HEK293 (cell line): ENCODE data around the gene TMX2.
A peak's percentile ranks its signal among the peaks of the same experiment; 100 is the strongest.

Source experiments
- BCL11A ChIP-seq: fragments of 450-650 bp; formaldehyde crosslinking; IDR thresholded peaks from 2 replicates; pipeline ENCODE4 v1.5.1; 2016; ENCODE audit warnings: low read depth, missing biosample characterization, missing genetic modification characterization
- BCL11B ChIP-seq: fragments of 450-650 bp; formaldehyde crosslinking; IDR thresholded peaks from 2 replicates; pipeline ENCODE4 v1.5.1; 2016; ENCODE audit warnings: low read depth, missing biosample characterization, missing genetic modification characterization
- EGR2 ChIP-seq: fragments of 450-650 bp; formaldehyde crosslinking; IDR thresholded peaks from 2 replicates; pipeline ENCODE4 v1.5.1; 2016; ENCODE audit warnings: low read depth, missing biosample characterization, missing genetic modification characterization
- KLF16 ChIP-seq: fragments of 450-650 bp; formaldehyde crosslinking; IDR thresholded peaks from 2 replicates; pipeline ENCODE4 v1.5.1; 2017; ENCODE audit warnings: missing biosample characterization, missing genetic modification characterization
- KLF17 ChIP-seq: fragments of 450-650 bp; formaldehyde crosslinking; IDR thresholded peaks from 2 replicates; pipeline ENCODE4 v1.5.1; 2016; ENCODE audit warnings: missing biosample characterization, missing genetic modification characterization
- KLF7 ChIP-seq: fragments of 450-650 bp; formaldehyde crosslinking; IDR thresholded peaks from 2 replicates; pipeline ENCODE4 v1.5.1; 2016; ENCODE audit warnings: missing biosample characterization, missing genetic modification characterization, borderline replicate concordance
- KLF9 ChIP-seq: fragments of 450-650 bp; formaldehyde crosslinking; IDR thresholded peaks from 2 replicates; pipeline ENCODE4 v1.5.1; 2016; ENCODE audit warnings: missing biosample characterization, missing genetic modification characterization, low read depth
- REST ChIP-seq: fragments of 450-650 bp; formaldehyde crosslinking; IDR thresholded peaks from 2 replicates; pipeline ENCODE4 v1.5.1; 2016; ENCODE audit warnings: missing biosample characterization, missing genetic modification characterization
- SALL2 ChIP-seq: fragments of 450-650 bp; formaldehyde crosslinking; IDR thresholded peaks from 2 replicates; pipeline ENCODE4 v1.5.0; 2017; ENCODE audit warnings: missing biosample characterization, mild to moderate bottlenecking, missing genetic modification characterization, borderline replicate concordance
- SCRT1 ChIP-seq: fragments of 450-650 bp; formaldehyde crosslinking; IDR thresholded peaks from 2 replicates; pipeline ENCODE4 v1.5.1; 2016; ENCODE audit warnings: missing biosample characterization, missing genetic modification characterization, borderline replicate concordance
- SP3 ChIP-seq: fragments of 450-650 bp; formaldehyde crosslinking; IDR thresholded peaks from 2 replicates; pipeline ENCODE4 v1.5.1; 2016; ENCODE audit warnings: missing biosample characterization, missing genetic modification characterization
- SP7 ChIP-seq: fragments of 450-650 bp; formaldehyde crosslinking; IDR thresholded peaks from 2 replicates; pipeline ENCODE4 v1.5.1; 2016; ENCODE audit warnings: missing biosample characterization, missing genetic modification characterization
- ZBTB8A ChIP-seq: fragments of 450-650 bp; formaldehyde crosslinking; IDR thresholded peaks from 2 replicates; pipeline ENCODE4 v1.5.1; 2016; ENCODE audit warnings: missing biosample characterization, missing genetic modification characterization
- ZNF114 ChIP-seq: fragments of 450-650 bp; formaldehyde crosslinking; IDR thresholded peaks from 2 replicates; pipeline ENCODE4 v1.5.0; 2017; ENCODE audit warnings: missing biosample characterization, missing genetic modification characterization
- ZNF132 ChIP-seq: fragments of 450-650 bp; formaldehyde crosslinking; IDR thresholded peaks from 2 replicates; pipeline ENCODE4 v1.5.1; 2017; ENCODE audit warnings: missing biosample characterization, missing genetic modification characterization, borderline replicate concordance
- ZNF146 ChIP-seq: fragments of 450-650 bp; formaldehyde crosslinking; IDR thresholded peaks from 2 replicates; pipeline ENCODE4 v1.5.1; 2016; ENCODE audit warnings: missing biosample characterization, missing genetic modification characterization
- ZNF175 ChIP-seq: fragments of 450-650 bp; formaldehyde crosslinking; IDR thresholded peaks from 2 replicates; pipeline ENCODE4 v1.5.1; 2016; ENCODE audit warnings: missing biosample characterization, missing genetic modification characterization
- ZNF2 ChIP-seq: fragments of 450-650 bp; formaldehyde crosslinking; IDR thresholded peaks from 2 replicates; pipeline ENCODE4 v1.5.1; 2016; ENCODE audit warnings: missing biosample characterization, missing genetic modification characterization
- ZNF248 ChIP-seq: fragments of 450-650 bp; formaldehyde crosslinking; IDR thresholded peaks from 2 replicates; pipeline ENCODE4 v1.5.1; 2017; ENCODE audit warnings: missing biosample characterization, missing genetic modification characterization
- ZNF324 ChIP-seq: fragments of 450-650 bp; formaldehyde crosslinking; IDR thresholded peaks from 2 replicates; pipeline ENCODE4 v1.5.1; 2016; ENCODE audit warnings: missing biosample characterization, missing genetic modification characterization
- ZNF335 ChIP-seq: fragments of 450-650 bp; formaldehyde crosslinking; conservative IDR thresholded peaks from 2 replicates; pipeline ENCODE4 v1.5.1; 2016; ENCODE audit warnings: missing biosample characterization, missing genetic modification characterization
- ZNF354C ChIP-seq: fragments of 450-650 bp; formaldehyde crosslinking; IDR thresholded peaks from 2 replicates; pipeline ENCODE4 v1.5.1; 2016; ENCODE audit warnings: missing biosample characterization, missing genetic modification characterization, low read depth, borderline replicate concordance
- ZNF416 ChIP-seq: fragments of 450-650 bp; formaldehyde crosslinking; IDR thresholded peaks from 2 replicates; pipeline ENCODE4 v1.5.1; 2016; ENCODE audit warnings: missing biosample characterization, missing genetic modification characterization
- ZNF48 ChIP-seq: fragments of 450-650 bp; formaldehyde crosslinking; IDR thresholded peaks from 2 replicates; pipeline ENCODE4 v1.5.1; 2016; ENCODE audit warnings: missing biosample characterization, missing genetic modification characterization
- ZNF488 ChIP-seq: fragments of 450-650 bp; formaldehyde crosslinking; IDR thresholded peaks from 2 replicates; pipeline ENCODE4 v1.5.1; 2016; ENCODE audit warnings: missing biosample characterization, missing genetic modification characterization
- ZNF513 ChIP-seq: fragments of 450-650 bp; IDR thresholded peaks from 2 replicates; pipeline ENCODE4 v1.5.1; 2018; ENCODE audit warnings: missing biosample characterization, missing genetic modification characterization
- ZNF629 ChIP-seq: fragments of 450-650 bp; formaldehyde crosslinking; IDR thresholded peaks from 2 replicates; pipeline ENCODE4 v1.5.1; 2017; ENCODE audit warnings: missing biosample characterization, missing genetic modification characterization
- ZNF645 ChIP-seq: fragments of 450-650 bp; formaldehyde crosslinking; IDR thresholded peaks from 2 replicates; pipeline ENCODE4; 2016; ENCODE audit warnings: missing biosample characterization, missing genetic modification characterization
- ZNF658 ChIP-seq: fragments of 450-650 bp; formaldehyde crosslinking; IDR thresholded peaks from 2 replicates; pipeline ENCODE4; 2016; ENCODE audit warnings: missing biosample characterization, missing genetic modification characterization
- ZNF768 ChIP-seq: fragments of 450-650 bp; formaldehyde crosslinking; IDR thresholded peaks from 2 replicates; pipeline ENCODE4 v1.5.1; 2018; ENCODE audit warnings: missing biosample characterization, mild to moderate bottlenecking, missing genetic modification characterization
- ZNF791 ChIP-seq: fragments of 450-650 bp; formaldehyde crosslinking; IDR thresholded peaks from 2 replicates; pipeline ENCODE4 v1.5.1; 2016; ENCODE audit warnings: missing biosample characterization, missing genetic modification characterization
- ZNF843 ChIP-seq: fragments of 450-650 bp; formaldehyde crosslinking; IDR thresholded peaks from 2 replicates; pipeline ENCODE4 v1.5.1; 2016; ENCODE audit warnings: missing biosample characterization, missing genetic modification characterization
- ZSCAN23 ChIP-seq: fragments of 450-650 bp; formaldehyde crosslinking; IDR thresholded peaks from 2 replicates; pipeline ENCODE4 v1.5.1; 2016; ENCODE audit warnings: missing biosample characterization, missing genetic modification characterization
- ZXDB ChIP-seq: fragments of 450-650 bp; formaldehyde crosslinking; IDR thresholded peaks from 2 replicates; pipeline ENCODE4 v1.5.1; 2016; ENCODE audit warnings: missing biosample characterization, missing genetic modification characterization

Gene TMX2

GRCh38 chr11:57667117-57667735, 45.2 kb upstream of the TMX2 start (continued):
- TF ChIP-seq ZNF132 (tag by site-specific recombination) (no peak), BCL11A (tag by site-specific recombination) (no peak), ZNF335 (peak; percentile 69), ZNF645 (tag by site-specific recombination) (no peak), KLF17 (tag by site-specific recombination) (0 out of 2 replicates have a peak, but pooled peaks have one; percentile 3), ZNF488 (tag by site-specific recombination) (no peak), KLF16 (tag by site-specific recombination) (peak; percentile 63; the same call in 1 of the 2 replicates), EGR2 (tag by site-specific recombination) (peak; percentile 12), ZBTB8A (0 out of 2 replicates have a peak, but pooled peaks have one; percentile 22), ZNF248 (tag by site-specific recombination) (no peak), ZNF2 (tag by site-specific recombination) (peak; percentile 29; the same call in 1 of the 2 replicates), ZNF114 (tag by site-specific recombination) (no peak), KLF9 (tag by site-specific recombination) (0 out of 2 replicates have a peak, but pooled peaks have one; percentile 26), BCL11B (no peak), SP7 (tag by site-specific recombination) (peak; percentile 61; the same call in 1 of the 2 replicates), ZNF175 (tag by site-specific recombination) (no peak), ZNF658 (tag by site-specific recombination) (no peak), ZNF513 (peak; percentile 26; the same call in 1 of the 2 replicates), ZNF324 (tag by site-specific recombination) (0 out of 2 replicates have a peak, but pooled peaks have one; percentile 77), ZNF629 (tag by site-specific recombination) (peak; percentile 51), ZNF843 (peak; percentile 26; the same call in 1 of the 2 replicates), ZSCAN23 (tag by site-specific recombination) (0 out of 2 replicates have a peak, but pooled peaks have one; percentile 53), KLF7 (tag by site-specific recombination) (no peak), REST (tag by site-specific recombination) (no peak; the same call in 1 of the 2 replicates), ZNF416 (no peak), ZXDB (tag by site-specific recombination) (peak; percentile 66), ZNF791 (tag by site-specific recombination) (no peak), SCRT1 (tag by site-specific recombination) (no peak), ZNF146 (tag by site-specific recombination) (no peak), SP3 (tag by site-specific recombination) (peak; percentile 54; the same call in 1 of the 2 replicates), ZNF48 (tag by site-specific recombination) (no peak), SALL2 (tag by site-specific recombination) (no peak), ZNF354C (tag by site-specific recombination) (no peak), ZNF768 (tag by site-specific recombination) (no peak)
